ENCODE results near the gene BHLHE41. TPM values are rescaled to one million over a fixed set of nuclear protein-coding genes. Genes with fewer than 3 reads are reported as not detected.

Gene BHLHE41
- 8.6 TPM for total RNA-seq

GRCh38 chr12:26124446-26125399 lies at the start of gene BHLHE41:
TSS of gene BHLHE41 (minus strand) at chr12:26125037. CDS start at chr12:26124779, 258 bp downstream.

Other genes starting within 250 kb of the BHLHE41 start
- gene RASSF8, start 166.4 kb downstream of the BHLHE41 start, total RNA-seq: 113 TPM
- gene SSPN, start 70.5 kb upstream of the BHLHE41 start, total RNA-seq: 41.0 TPM

All from camera-type eye (tissue), 1 donor.